Kidney (tissue), 14 donors: ENCODE results near the gene SPRR2B. TPM values are rescaled to one million over a fixed set of nuclear protein-coding genes. Genes with fewer than 3 reads are reported as not detected.

ENCODE experiments used
- DNase-seq, 5 donors: peaks; one replicate each; pipeline ENCODE4 v3.0.0-alpha.2; 2013 to 2020
- FAIRE-seq: peaks from 2 replicates; lab custom pipeline; 2012; peaks lifted over from hg19 to GRCh38; lab: Jason Lieb, UNC
- H3K27ac ChIP-seq, 2 donors: one replicate each; pipeline ENCODE4 v1.7.0; 2013; ENCODE audit warnings: low read depth in 2 of 2, low read length in 2 of 2, inconsistent platforms in 1 of 2
- H3K27me3 ChIP-seq: one replicate; pipeline ENCODE4 v1.7.1; 2013; ENCODE audit warnings: low read length, inconsistent platforms; ENCODE audit not compliant: control insufficient read depth, insufficient read depth
- H3K36me3 ChIP-seq, 3 donors: one replicate each; pipeline versions ENCODE4 v1.7.0 to v1.7.1; 2013; ENCODE audit warnings: low read length in 3 of 3, control low read depth in 1 of 3, inconsistent platforms in 1 of 3; ENCODE audit not compliant: insufficient read depth in 3 of 3, control insufficient read depth in 2 of 3
- H3K4me1 ChIP-seq, 3 donors: one replicate each; pipeline versions ENCODE4 v1.7.0 to v1.7.1; 2013; ENCODE audit warnings: low read length in 3 of 3, inconsistent platforms in 1 of 3, low read depth in 1 of 3; ENCODE audit not compliant: control insufficient read depth in 2 of 3, insufficient read depth in 2 of 3
- H3K4me3 ChIP-seq, 3 donors: one replicate each; pipeline versions ENCODE4 v1.7.0 to v1.8.1; 2013; ENCODE audit warnings: low read length in 3 of 3, control low read depth in 1 of 3, inconsistent platforms in 1 of 3
- H3K9ac ChIP-seq, 3 donors: one replicate each; pipeline versions ENCODE4 v1.7.0 to v1.7.1; 2013; ENCODE audit warnings: low read length in 3 of 3, control low read depth in 1 of 3, inconsistent platforms in 1 of 3
- H3K9me3 ChIP-seq, 3 donors: one replicate each; pipeline versions ENCODE4 v1.7.0 to v1.7.1; 2013; ENCODE audit warnings: low read length in 3 of 3, control low read depth in 1 of 3, inconsistent platforms in 1 of 3; ENCODE audit not compliant: control insufficient read depth in 2 of 3, insufficient read depth in 1 of 3
- intact Hi-C: fragments of 100-400 bp; cut with DNase I; formaldehyde crosslinking; loops from one replicate; pipeline ENCODE4 v1.11.1; 2022
- polyA plus RNA-seq: library from polyadenylated mRNA; stranded (reverse); fragments of 350-450 nt; fragmentation: Illumina TruSeq; extraction: RNeasy Lipid Tissue Mini Kit (QIAGEN cat#74804); gene quantifications from one replicate; pipeline ENCODE4 v1.2.3, GENCODE V29; 2014; ENCODE audit warnings: low read depth, low replicate concordance; ENCODE audit not compliant: insufficient read depth
- total RNA-seq: library from RNA; stranded (reverse); fragmentation: NEBNext Ultra II Directional; extraction: Animal tissue kit (Norgen Biotek cat#: 25700); gene quantifications from one replicate; pipeline ENCODE4 v1.2.1, GENCODE V29; 2021
- TF ChIP-seq, protein P1 (sequence below): IDR thresholded peaks from 3 replicates; pipeline ENCODE4 v1.5.1; 2012; ENCODE audit warnings: mild to moderate bottlenecking, moderate library complexity, borderline replicate concordance; ENCODE audit not compliant: insufficient read depth; ENCODE audit errors: extremely low read depth
- donor health status: control.
- donor health status: control.
- donor health status: control.
- donor health status: control.
- donor health status: control.
- donor health status: DM: yes; HTN: yes; CAD: no.
- donor health status: Normal renal cell carcinoma (clear cell type).

SPRR2B gene
- total and polyA plus RNA-seq, 2 donors from 2014 or later: not detected

DNA sequence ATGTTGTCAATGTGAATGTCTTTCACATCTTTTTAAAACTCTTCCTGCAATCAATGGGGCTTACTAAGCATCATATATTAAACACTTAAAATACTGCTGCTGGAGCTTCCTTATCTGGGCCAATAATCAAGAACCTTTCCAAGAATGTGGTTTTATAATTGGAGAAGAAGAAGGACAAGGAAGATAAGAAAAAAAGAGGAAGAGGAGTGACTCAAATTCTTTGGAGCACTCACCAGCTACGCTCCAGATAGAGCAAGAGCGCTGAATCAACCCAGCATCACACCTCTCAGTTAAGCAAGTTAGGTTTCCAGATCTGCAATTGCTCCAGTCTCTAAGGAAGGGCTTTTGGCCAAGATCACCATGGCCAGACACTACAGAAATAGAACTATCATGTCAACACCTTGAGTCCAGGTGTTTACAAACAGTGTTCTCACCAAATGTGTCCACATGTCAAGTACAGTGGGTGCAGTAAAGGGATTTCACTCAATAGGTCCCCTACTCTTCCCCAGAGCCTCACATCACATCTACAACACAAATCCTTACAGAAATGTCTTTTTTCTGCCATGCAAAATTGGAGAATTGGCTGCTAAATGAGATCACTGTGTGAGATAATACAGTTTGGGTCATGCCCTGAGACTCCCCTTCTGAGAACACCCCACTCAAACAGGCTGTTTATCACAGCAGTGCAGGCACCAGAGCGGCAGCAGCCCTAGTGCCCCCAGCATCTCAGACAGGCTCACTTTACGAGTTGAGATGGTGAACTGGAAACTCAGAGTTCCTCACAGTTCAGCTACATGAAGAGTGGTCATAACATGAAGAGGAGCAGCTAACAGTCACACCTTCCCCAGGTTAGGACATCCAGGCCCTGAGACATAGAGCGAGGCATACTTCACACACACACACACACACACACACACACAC is 1.7 kb upstream of the SPRR2B start:
- intact Hi-C loops: no loop called here
- no peaks in the 10 kb centered on the region for H3K36me3 ChIP-seq
- H3K4me3 ChIP-seq: no peak overlapping the region
- no peaks in the 10 kb centered on the region for H3K9me3 ChIP-seq
- DNase-seq: no peak
- no peak for FAIRE-seq
- H3K4me1 ChIP-seq: no peaks in the 10 kb centered on the region
- H3K9ac ChIP-seq: no peak overlapping the region
- TF ChIP-seq, protein P1, sequence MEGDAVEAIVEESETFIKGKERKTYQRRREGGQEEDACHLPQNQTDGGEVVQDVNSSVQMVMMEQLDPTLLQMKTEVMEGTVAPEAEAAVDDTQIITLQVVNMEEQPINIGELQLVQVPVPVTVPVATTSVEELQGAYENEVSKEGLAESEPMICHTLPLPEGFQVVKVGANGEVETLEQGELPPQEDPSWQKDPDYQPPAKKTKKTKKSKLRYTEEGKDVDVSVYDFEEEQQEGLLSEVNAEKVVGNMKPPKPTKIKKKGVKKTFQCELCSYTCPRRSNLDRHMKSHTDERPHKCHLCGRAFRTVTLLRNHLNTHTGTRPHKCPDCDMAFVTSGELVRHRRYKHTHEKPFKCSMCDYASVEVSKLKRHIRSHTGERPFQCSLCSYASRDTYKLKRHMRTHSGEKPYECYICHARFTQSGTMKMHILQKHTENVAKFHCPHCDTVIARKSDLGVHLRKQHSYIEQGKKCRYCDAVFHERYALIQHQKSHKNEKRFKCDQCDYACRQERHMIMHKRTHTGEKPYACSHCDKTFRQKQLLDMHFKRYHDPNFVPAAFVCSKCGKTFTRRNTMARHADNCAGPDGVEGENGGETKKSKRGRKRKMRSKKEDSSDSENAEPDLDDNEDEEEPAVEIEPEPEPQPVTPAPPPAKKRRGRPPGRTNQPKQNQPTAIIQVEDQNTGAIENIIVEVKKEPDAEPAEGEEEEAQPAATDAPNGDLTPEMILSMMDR: no peak
- H3K27ac ChIP-seq: no peak overlapping the region
- no peaks in the 10 kb centered on the region for H3K27me3 ChIP-seq

- no peak for FAIRE-seq
- Histone ChIP-seq H3K4me3 (no peak overlapping the region), H3K36me3 (no peaks in the 10 kb centered on the region), H3K27ac (no peak overlapping the region), H3K9ac (no peak overlapping the region), H3K9me3 (no peaks in the 10 kb centered on the region), H3K4me1 (no peaks in the 10 kb centered on the region), H3K27me3 (no peaks in the 10 kb centered on the region)
- DNase-seq: no peak
- intact Hi-C loops: no loop called here
- TF ChIP-seq, protein P1: no peak
Observed at GRCh38 chr1:153070243-153070642, 1.2 kb downstream of the SPRR2B start.

GRCh38 chr1:153058826-153059784 is 12.3 kb downstream of the SPRR2B start:
- Histone ChIP-seq H3K9me3 (no peaks in the 10 kb centered on the region), H3K4me1 (no peaks in the 10 kb centered on the region), H3K9ac (no peak overlapping the region), H3K36me3 (no peaks in the 10 kb centered on the region), H3K4me3 (no peak overlapping the region), H3K27me3 (no peaks in the 10 kb centered on the region), H3K27ac (no peak overlapping the region)
- intact Hi-C loops: no loop called here
- TF ChIP-seq, protein P1: no peak
- DNase-seq: no peak
- no peak for FAIRE-seq
